ENCODE results near the gene TMEM42. TPM values are rescaled to one million over a fixed set of nuclear protein-coding genes. Genes with fewer than 3 reads are reported as not detected.

The TMEM42 gene
- total and polyA plus RNA-seq, 9 donors = 11.2 to 27.5 (median 14.6) TPM

GRCh38 chr3:44880284-44880683 lies 18.6 kb downstream of the TMEM42 start:
- Histone ChIP-seq H3K4me1 (ENCODE audit: insufficient read depth) (no peaks in the 10 kb centered on the region), H3K36me3 (no peaks in the 10 kb centered on the region), H3K4me3 (no peak overlapping the region), H3K27ac (no peak overlapping the region), H3K9me3 (no peaks in the 10 kb centered on the region), H3K27me3 (no peaks in the 10 kb centered on the region)
- TF ChIP-seq CTCF (IDR thresholded peaks at IDR 0.05) (no peak), EP300 (IDR thresholded peaks at IDR 0.05) (no peak), POLR2A (IDR thresholded peaks at IDR 0.05) (no peak)
- WGBS, 3 donors = 54 to 73% (median 57%) methylated on average over 2 of the region's 2 CpGs
- intact Hi-C loops (cut with DNase I) = no loop called here
- DNase-seq = no peak

GRCh38 chr3:44883213-44883955 lies 21.7 kb downstream of the TMEM42 start:
- H3K36me3 ChIP-seq = no peaks in the 10 kb centered on the region
- no peaks in the 10 kb centered on the region for H3K9me3 ChIP-seq
- H3K4me3 ChIP-seq = no peak overlapping the region
- intact Hi-C loops (cut with DNase I) = no loop called here
- H3K27me3 ChIP-seq = no peaks in the 10 kb centered on the region
- H3K27ac ChIP-seq = no peak overlapping the region
- 87 to 93% (median 89%) methylated on average over 5 of the region's 5 CpGs for WGBS, 3 donors
- H3K4me1 ChIP-seq (ENCODE audit: insufficient read depth) = no peaks in the 10 kb centered on the region
- no peak for DNase-seq
- TF ChIP-seq CTCF (IDR thresholded peaks at IDR 0.05) (no peak), EP300 (IDR thresholded peaks at IDR 0.05) (no peak), POLR2A (IDR thresholded peaks at IDR 0.05) (no peak)

- 16 to 26% (median 23%) methylated on average over 4 of the region's 4 CpGs for WGBS, 3 donors
- DNase-seq = no peak
- TF ChIP-seq CTCF (IDR thresholded peaks at IDR 0.05) (no peak), EP300 (IDR thresholded peaks at IDR 0.05) (no peak), POLR2A (IDR thresholded peaks at IDR 0.05) (no peak)
- no peaks in the 10 kb centered on the region for H3K36me3 ChIP-seq
- no peaks in the 10 kb centered on the region for H3K4me1 ChIP-seq (ENCODE audit: insufficient read depth)
- H3K27me3 ChIP-seq = no peaks in the 10 kb centered on the region
- no peaks in the 10 kb centered on the region for H3K9me3 ChIP-seq
- no peak overlapping the region for H3K27ac ChIP-seq
- intact Hi-C loops (cut with DNase I) = no loop called here
- H3K4me3 ChIP-seq = no peak overlapping the region
Observed at GRCh38 chr3:44883999-44884431, 22.3 kb downstream of the TMEM42 start.

GRCh38 chr3:44885618-44886017 lies 23.9 kb downstream of the TMEM42 start:
- no peak for DNase-seq
- Histone ChIP-seq H3K4me3 (no peak overlapping the region), H3K27ac (no peak overlapping the region), H3K9me3 (no peaks in the 10 kb centered on the region), H3K4me1 (ENCODE audit: insufficient read depth) (no peaks in the 10 kb centered on the region), H3K27me3 (no peaks in the 10 kb centered on the region), H3K36me3 (no peaks in the 10 kb centered on the region)
- intact Hi-C loops (cut with DNase I) = no loop called here
- 45 to 57% (median 49%) methylated on average over 4 of the region's 4 CpGs for WGBS, 3 donors
- TF ChIP-seq CTCF (IDR thresholded peaks at IDR 0.05) (no peak), POLR2A (IDR thresholded peaks at IDR 0.05) (no peak), EP300 (IDR thresholded peaks at IDR 0.05) (no peak)

All from ovary (tissue), 9 donors.